ENCODE data around the gene ITGA8. TPM values are rescaled to one million over a fixed set of nuclear protein-coding genes. Genes with fewer than 3 reads are reported as not detected.

Gene ITGA8
- total and polyA plus RNA-seq, 7 donors = 0.47 to 5.0 (median 1.4) TPM

DNA sequence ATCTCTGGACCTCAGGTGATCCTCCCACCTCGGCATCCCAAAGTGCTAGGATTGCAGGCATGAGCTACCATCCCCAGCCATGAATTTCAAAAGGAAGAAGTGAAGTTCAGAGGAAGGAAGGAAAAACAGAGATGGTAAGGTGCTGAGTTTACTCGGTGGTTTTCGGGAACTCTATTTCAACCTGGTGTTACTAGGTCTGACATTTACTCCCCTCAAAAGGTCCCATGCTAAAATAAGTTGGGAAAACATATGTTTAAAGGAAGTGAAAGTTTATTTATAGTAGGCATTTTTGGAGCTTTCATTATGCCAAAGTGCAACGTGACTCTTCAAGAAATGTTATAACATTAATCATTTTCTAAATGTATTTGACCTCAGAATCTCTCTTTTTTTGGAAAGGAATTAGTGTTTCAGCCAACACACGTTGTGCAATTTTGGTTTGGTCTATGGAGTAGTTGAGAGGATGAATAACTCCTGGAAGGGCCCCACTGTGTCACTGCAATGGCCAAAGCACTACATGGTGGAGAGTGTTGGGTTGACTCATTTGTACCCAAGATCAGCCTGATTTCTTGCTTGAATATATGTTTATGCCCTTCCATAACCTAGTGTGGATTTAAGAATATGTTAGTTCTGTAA lies 233.9 kb downstream of the ITGA8 start:
- Histone ChIP-seq H3K36me3 (ENCODE audit: insufficient read depth in 1 of 2, low read depth in 1 of 2) (no peaks in the 10 kb centered on the region), H3K27me3 (ENCODE audit: insufficient read depth in 3 of 3, low read length in 2 of 3) (no peaks in the 10 kb centered on the region), H3K9me3 (no peaks in the 10 kb centered on the region), H3K4me3 (no peak overlapping the region), H3K4me1 (no peaks in the 10 kb centered on the region), H3K27ac (no peak overlapping the region)
- intact Hi-C loops (cut with DNase I) = no loop called here
- TF ChIP-seq, protein P1, sequence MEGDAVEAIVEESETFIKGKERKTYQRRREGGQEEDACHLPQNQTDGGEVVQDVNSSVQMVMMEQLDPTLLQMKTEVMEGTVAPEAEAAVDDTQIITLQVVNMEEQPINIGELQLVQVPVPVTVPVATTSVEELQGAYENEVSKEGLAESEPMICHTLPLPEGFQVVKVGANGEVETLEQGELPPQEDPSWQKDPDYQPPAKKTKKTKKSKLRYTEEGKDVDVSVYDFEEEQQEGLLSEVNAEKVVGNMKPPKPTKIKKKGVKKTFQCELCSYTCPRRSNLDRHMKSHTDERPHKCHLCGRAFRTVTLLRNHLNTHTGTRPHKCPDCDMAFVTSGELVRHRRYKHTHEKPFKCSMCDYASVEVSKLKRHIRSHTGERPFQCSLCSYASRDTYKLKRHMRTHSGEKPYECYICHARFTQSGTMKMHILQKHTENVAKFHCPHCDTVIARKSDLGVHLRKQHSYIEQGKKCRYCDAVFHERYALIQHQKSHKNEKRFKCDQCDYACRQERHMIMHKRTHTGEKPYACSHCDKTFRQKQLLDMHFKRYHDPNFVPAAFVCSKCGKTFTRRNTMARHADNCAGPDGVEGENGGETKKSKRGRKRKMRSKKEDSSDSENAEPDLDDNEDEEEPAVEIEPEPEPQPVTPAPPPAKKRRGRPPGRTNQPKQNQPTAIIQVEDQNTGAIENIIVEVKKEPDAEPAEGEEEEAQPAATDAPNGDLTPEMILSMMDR (IDR thresholded peaks at IDR 0.05) = no peak
- no peak for ATAC-seq
- WGBS, 3 donors = 52 to 59% (median 53%) methylated on average over 5 of the region's 5 CpGs
- DNase-seq = no peak

DNA sequence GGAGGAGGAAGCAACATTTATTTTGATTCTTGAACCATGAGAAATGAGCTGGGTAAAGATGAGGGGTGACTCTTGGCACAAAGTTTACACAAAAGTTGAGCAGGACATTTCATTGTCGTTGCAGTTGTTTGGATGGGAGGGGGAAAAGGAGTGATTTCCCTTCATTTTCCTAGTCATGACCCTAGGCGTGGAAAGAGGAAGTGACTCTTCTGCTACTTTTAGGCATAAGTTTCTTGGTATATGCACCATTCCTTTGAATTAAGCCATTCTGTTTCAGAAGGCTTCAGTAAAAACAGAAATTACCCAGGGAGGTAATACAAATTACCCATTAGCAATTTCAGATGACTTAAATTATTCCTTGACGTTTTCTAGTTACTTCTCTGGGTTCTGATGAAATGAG lies 234.7 kb downstream of the ITGA8 start:
- H3K9me3 ChIP-seq = no peaks in the 10 kb centered on the region
- 28 to 41% (median 37%) methylated on average over 3 of the region's 3 CpGs for WGBS, 3 donors
- TF ChIP-seq, protein P1 (IDR thresholded peaks at IDR 0.05) = no peak
- ATAC-seq (no peak), DNase-seq (no peak)
- no peaks in the 10 kb centered on the region for H3K36me3 ChIP-seq (ENCODE audit: insufficient read depth in 1 of 2, low read depth in 1 of 2)
- H3K4me3 ChIP-seq = no peak overlapping the region
- intact Hi-C loops (cut with DNase I) = no loop called here
- H3K4me1 ChIP-seq = no peaks in the 10 kb centered on the region
- no peaks in the 10 kb centered on the region for H3K27me3 ChIP-seq (ENCODE audit: insufficient read depth in 3 of 3, low read length in 2 of 3)
- H3K27ac ChIP-seq = no peak overlapping the region

DNA sequence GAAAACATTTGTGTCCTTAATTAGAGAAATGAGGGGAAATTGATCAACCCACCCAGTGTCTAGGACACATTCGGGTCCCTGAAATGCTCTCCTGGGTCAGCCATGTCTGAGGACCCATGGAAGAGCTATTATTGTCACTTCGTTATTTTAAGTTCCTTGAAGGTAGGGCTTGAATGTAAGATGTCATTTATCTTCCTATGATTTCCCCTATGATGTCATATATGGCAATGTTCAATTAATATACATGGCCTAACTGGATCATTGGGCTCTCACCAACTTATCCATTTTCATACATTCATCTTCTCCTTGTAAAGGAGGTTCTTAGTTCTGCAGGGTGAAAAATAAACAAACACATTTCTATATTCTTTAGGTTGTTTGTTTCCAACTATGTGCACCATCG lies 235.6 kb downstream of the ITGA8 start:
- Histone ChIP-seq H3K36me3 (ENCODE audit: insufficient read depth in 1 of 2, low read depth in 1 of 2) (no peaks in the 10 kb centered on the region), H3K4me3 (no peak overlapping the region), H3K27ac (no peak overlapping the region), H3K4me1 (no peaks in the 10 kb centered on the region), H3K9me3 (no peaks in the 10 kb centered on the region), H3K27me3 (ENCODE audit: insufficient read depth in 3 of 3, low read length in 2 of 3) (no peaks in the 10 kb centered on the region)
- intact Hi-C loops (cut with DNase I) = no loop called here
- TF ChIP-seq, protein P1 (IDR thresholded peaks at IDR 0.05) = no peak
- no peak for ATAC-seq
- no peak for DNase-seq
- WGBS, 3 donors = 69 to 85% (median 77%) methylated on average over 3 of the region's 3 CpGs

DNA sequence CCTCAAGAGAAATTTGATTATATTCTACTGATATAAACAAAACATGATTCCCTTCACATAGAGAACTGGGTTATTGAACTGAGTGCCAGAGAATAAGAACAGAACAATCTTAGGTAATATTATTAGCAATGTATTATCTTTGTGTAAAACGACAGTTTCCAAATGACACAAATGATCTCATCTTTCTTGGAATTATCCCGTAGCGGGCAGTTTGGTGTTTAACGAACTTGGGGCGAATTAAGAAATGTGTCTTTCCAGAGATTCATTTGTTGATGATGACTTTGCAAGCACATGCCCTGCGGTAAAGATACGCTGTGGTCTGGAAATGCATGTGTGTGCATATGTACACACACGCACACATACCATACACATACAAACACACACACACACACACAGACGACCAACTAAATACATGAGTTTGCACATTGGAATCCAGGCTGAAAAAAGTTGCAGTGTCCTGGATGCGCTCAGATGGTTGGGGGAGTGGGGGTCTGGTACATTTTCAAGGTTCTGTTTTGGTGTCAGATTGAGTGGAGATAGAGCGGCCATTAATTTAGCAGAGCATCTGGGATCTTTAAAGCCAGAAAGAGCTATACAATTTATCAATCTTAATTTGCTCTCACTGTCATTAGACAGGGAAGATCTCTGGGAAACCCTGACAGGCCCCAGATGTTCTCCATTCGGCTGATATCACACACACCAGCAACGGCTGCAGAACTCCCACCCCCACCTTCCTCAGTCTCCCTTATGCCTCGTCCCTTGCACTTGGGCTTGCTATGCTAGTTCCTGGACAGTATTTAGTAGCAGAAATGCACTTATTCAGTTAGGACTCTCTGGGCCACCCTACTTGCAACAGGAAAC lies 236.3 kb downstream of the ITGA8 start:
- no peak overlapping the region for H3K4me3 ChIP-seq
- H3K9me3 ChIP-seq = no peaks in the 10 kb centered on the region
- DNase-seq (no peak), ATAC-seq (no peak)
- no peaks in the 10 kb centered on the region for H3K27me3 ChIP-seq (ENCODE audit: insufficient read depth in 3 of 3, low read length in 2 of 3)
- TF ChIP-seq, protein P1 (IDR thresholded peaks at IDR 0.05) = no peak
- H3K4me1 ChIP-seq = no peaks in the 10 kb centered on the region
- no peaks in the 10 kb centered on the region for H3K36me3 ChIP-seq (ENCODE audit: insufficient read depth in 1 of 2, low read depth in 1 of 2)
- WGBS, 3 donors = 79 to 85% (median 83%) methylated on average over 14 of the region's 14 CpGs
- no peak overlapping the region for H3K27ac ChIP-seq
- intact Hi-C loops (cut with DNase I) = no loop called here
